ENCODE results near the gene HIVEP1. TPM values are rescaled to one million over a fixed set of nuclear protein-coding genes. Genes with fewer than 3 reads are reported as not detected.

Gene HIVEP1
- polyA plus RNA-seq, 3 donors: 1.7 to 8.7 (median 2.7) TPM

- intact Hi-C loops (cut with micrococcal nuclease): loop anchor here in 1 of 2 donors (10.0 kb wide), 1 partner anchor 1196 kb away; no protein-coding TSS in a partner anchor
- no peak overlapping the region for H3K4me3 Mint-ChIP-seq
These were observed 88.9 kb downstream of the HIVEP1 start for GRCh38 chr6:12101048-12101447.

GRCh38 chr6:12101653-12102312 is 89.7 kb downstream of the HIVEP1 start:
- no peaks in the 10 kb centered on the region for H3K27me3 ChIP-seq (ENCODE audit: control insufficient read depth in 2 of 2, insufficient read depth in 2 of 2, low read length in 2 of 2)
- intact Hi-C loops (cut with micrococcal nuclease): loop anchor here in 1 of 2 donors (10.0 kb wide), 1 partner anchor 1197 kb away; no protein-coding TSS in a partner anchor
- H3K4me1 ChIP-seq (ENCODE audit: control insufficient read depth in 1 of 2, insufficient read depth in 2 of 2, low read length in 2 of 2): no peaks in the 10 kb centered on the region
- H3K36me3 ChIP-seq (replicated peaks in 1 of 2; ENCODE audit: control insufficient read depth in 1 of 2, insufficient read depth in 2 of 2, low read length in 2 of 2): no peaks in the 10 kb centered on the region
- H3K4me1 Mint-ChIP-seq: no peaks in the 10 kb centered on the region
- H3K36me3 Mint-ChIP-seq: no peaks in the 10 kb centered on the region
- H2AFZ ChIP-seq (ENCODE audit: insufficient read depth, low read depth, low read length, poor library complexity, severe bottlenecking): no peak overlapping the region
- no peak for DNase-seq
- no peaks in the 10 kb centered on the region for H3K9me3 ChIP-seq (replicated peaks in 1 of 2; ENCODE audit: control insufficient read depth in 1 of 2, insufficient read depth in 1 of 2, low read length in 2 of 2)
- H3K9ac ChIP-seq (ENCODE audit: insufficient read depth, low read length, poor library complexity, severe bottlenecking): no peak overlapping the region
- H3K27ac Mint-ChIP-seq: no peak overlapping the region
- H3K9me3 Mint-ChIP-seq: peaks cover 0 to 6% (median 0%) of the 10 kb centered on the region in 7 donors
- H3K4me3 Mint-ChIP-seq: no peak overlapping the region
- no peak overlapping the region for H3K4me3 ChIP-seq (replicated peaks in 1 of 3; ENCODE audit: low read depth in 2 of 3, low read length in 3 of 3)
- no peaks in the 10 kb centered on the region for H3K79me2 ChIP-seq (ENCODE audit: insufficient read depth, low read length)
- TF ChIP-seq CTCF (IDR thresholded peaks at IDR 0.05): no peak
- no peak overlapping the region for H3K4me2 ChIP-seq (replicated peaks; ENCODE audit: extremely low read depth, low read length, poor library complexity, severe bottlenecking)
- H3K27ac ChIP-seq (ENCODE audit: low read depth in 1 of 2, low read length in 2 of 2): no peak overlapping the region
- no peaks in the 10 kb centered on the region for H3K27me3 Mint-ChIP-seq (ENCODE audit: low read depth in 3 of 3)
- no peaks in the 10 kb centered on the region for H4K20me1 ChIP-seq (ENCODE audit: insufficient read depth, low read length)

More at GRCh38 chr6:12101048-12101447, 88.9 kb downstream of the HIVEP1 start:
- TF ChIP-seq CTCF (IDR thresholded peaks at IDR 0.05): no peak
- no peaks in the 10 kb centered on the region for H3K27me3 ChIP-seq (ENCODE audit: control insufficient read depth in 2 of 2, insufficient read depth in 2 of 2, low read length in 2 of 2)
- no peak overlapping the region for H3K9ac ChIP-seq (ENCODE audit: insufficient read depth, low read length, poor library complexity, severe bottlenecking)
- Mint-ChIP-seq H3K27ac (no peak overlapping the region), H3K36me3 (no peaks in the 10 kb centered on the region), H3K9me3 (peaks cover 0 to 6% (median 0%) of the 10 kb centered on the region in 7 donors), H3K27me3 (ENCODE audit: low read depth in 3 of 3) (no peaks in the 10 kb centered on the region), H3K4me1 (no peaks in the 10 kb centered on the region)
- no peaks in the 10 kb centered on the region for H4K20me1 ChIP-seq (ENCODE audit: insufficient read depth, low read length)
- no peak overlapping the region for H3K4me3 ChIP-seq (replicated peaks in 1 of 3; ENCODE audit: low read depth in 2 of 3, low read length in 3 of 3)
- H3K79me2 ChIP-seq (ENCODE audit: insufficient read depth, low read length): no peaks in the 10 kb centered on the region
- no peak overlapping the region for H3K27ac ChIP-seq (ENCODE audit: low read depth in 1 of 2, low read length in 2 of 2)
- no peak overlapping the region for H3K4me2 ChIP-seq (replicated peaks; ENCODE audit: extremely low read depth, low read length, poor library complexity, severe bottlenecking)
- no peak for DNase-seq
- no peak overlapping the region for H2AFZ ChIP-seq (ENCODE audit: insufficient read depth, low read depth, low read length, poor library complexity, severe bottlenecking)
- H3K36me3 ChIP-seq (replicated peaks in 1 of 2; ENCODE audit: control insufficient read depth in 1 of 2, insufficient read depth in 2 of 2, low read length in 2 of 2): no peaks in the 10 kb centered on the region
- H3K4me1 ChIP-seq (ENCODE audit: control insufficient read depth in 1 of 2, insufficient read depth in 2 of 2, low read length in 2 of 2): no peaks in the 10 kb centered on the region
- no peaks in the 10 kb centered on the region for H3K9me3 ChIP-seq (replicated peaks in 1 of 2; ENCODE audit: control insufficient read depth in 1 of 2, insufficient read depth in 1 of 2, low read length in 2 of 2)
